Heart right ventricle (tissue), 16 donors: ENCODE measurements around the gene HDAC5. TPM values are rescaled to one million over a fixed set of nuclear protein-coding genes. Genes with fewer than 3 reads are reported as not detected.

Source experiments
- ATAC-seq, 8 donors: fragments of 200-7000 bp; cut with Tn5 transposase; one replicate each; pipeline ENCODE4 v1.9.1; 2020; ENCODE audit warnings: mild to moderate bottlenecking in 8 of 8, moderate library complexity in 8 of 8, moderate number of reproducible peaks in 1 of 8
- DNase-seq, 2 donors: peaks; one replicate each; pipeline ENCODE4 v3.0.0-alpha.2; 2020
- H3K27ac ChIP-seq, 10 donors: fragments of 200-600 bp; sonication (generic) in 2 of 10; one replicate each; pipeline versions ENCODE4 v1.5.0 to v1.8.0; 2020 to 2022; ENCODE audit warnings: mild to moderate bottlenecking in 3 of 10
- H3K27me3 ChIP-seq, 7 donors: fragments of 200-600 bp; one replicate each; pipeline ENCODE4 v1.8.0; 2021 to 2022; ENCODE audit warnings: mild to moderate bottlenecking in 2 of 7
- H3K36me3 ChIP-seq, 9 donors: fragments of 200-600 bp; sonication (generic) in 1 of 9; one replicate each; pipeline versions ENCODE4 v1.5.0 to v1.8.0; 2020 to 2022; ENCODE audit warnings: mild to moderate bottlenecking in 2 of 9
- H3K4me1 ChIP-seq, 9 donors: fragments of 200-600 bp; sonication (generic) in 1 of 9; one replicate each; pipeline versions ENCODE4 v1.5.0 to v1.8.0; 2020 to 2022; ENCODE audit warnings: mild to moderate bottlenecking in 4 of 9
- H3K4me3 ChIP-seq, 10 donors: fragments of 200-600 bp; sonication (generic) in 2 of 10; one replicate each; pipeline versions ENCODE4 v1.5.0 to v1.8.0; 2020 to 2022; ENCODE audit warnings: mild to moderate bottlenecking in 7 of 10, moderate library complexity in 2 of 10
- H3K9me3 ChIP-seq, 11 donors: fragments of 200-600 bp in 10 of 11; sonication (generic) in 2 of 11; one replicate each; pipeline versions ENCODE4 v1.5.0 to v1.8.0; 2013 to 2022; ENCODE audit warnings: mild to moderate bottlenecking in 2 of 11, control low read depth in 1 of 11, moderate library complexity in 1 of 11
- CTCF ChIP-seq, 9 donors: fragments of 200-600 bp; sonication (generic) in 2 of 9; IDR thresholded peaks; one replicate each; pipeline versions ENCODE4 v1.5.0 to v1.8.0; 2021 to 2022; ENCODE audit warnings: antibody characterized with exemption in 9 of 9, mild to moderate bottlenecking in 5 of 9, moderate library complexity in 1 of 9
- WGBS, 2 donors: extraction: QIAGEN DNeasy Blood & Tissue Kit; methylation state at CpG; one replicate each; pipeline ENCODE4 v1.1.7; 2013; ENCODE audit warnings: inconsistent platforms in 1 of 2; 5-methylcytosine and 5-hydroxymethylcytosine counted together
- intact Hi-C, 10 donors: fragments of 100-400 bp; cut with DNase I; formaldehyde crosslinking; loops; one replicate each; pipeline versions ENCODE4 v1.11.1 to v1.14.2; 2022
- long read RNA-seq, 3 donors: library from polyadenylated mRNA; unstranded; transcript quantifications; one replicate each; pipeline ENCODE4 v2.0.0, GENCODE V29; 2020 to 2021
- polyA plus RNA-seq, 2 donors: library from polyadenylated mRNA; stranded (reverse); fragments of 200-250 nt; gene quantifications; one replicate each; pipeline ENCODE4 v1.2.3, GENCODE V29; 2013
- total RNA-seq, 10 donors: library from RNA; stranded (reverse); fragmentation: NEBNext Ultra II Directional in 3 of 10; extraction: Animal tissue kit (Norgen Biotek cat#: 25700) in 3 of 10; gene quantifications; one replicate each; pipeline versions ENCODE4 v1.2.1 to v1.2.4, GENCODE V29; 2021 to 2023
- donor health status: Arrhythmogenic right ventricular cardiomyopathy.
- donor health status: ischemic (EF 13 %, LVEDD 7.1; RV severe dilation, severe dysfunction).
- donor health status: healthy with polysubstance abuse.
- donor health status: DM: no; HTN: yes; CAD: no.
- donor health status: DM: no; HTN: no; CAD: no.
- donor health status: ischemic (EF 25% LVEDD 6.9; RV normal size, moderate dysfunction).
- donor health status: ischemic (EF 25% LVEDD 5.7; RV mildly dilated, moderate dysfunction).
- donor health status: healthy.
- donor health status: DM: yes; HTN: yes; CAD: no.
- donor health status: Ischemic cardiomyopathy.
- donor health status: ischemic (EF 35%, LVEDD 5.7; RV mildly dilated, moderate dysfunction).
- donor health status: nonischemic (EF 11% LVEDD 7.7; RV severe dilation, severe dysfunction).
- donor health status: DM: yes; HTN: yes; CAD: no.
- donor health status: PGD.
- donor health status: ischemic (EF 29% LVEDD 5.4; RV normal size, mild dysfunction).
- donor health status: nonischemic (EF 23%, LVEDD 6.1; RV moderate dilation, normal function).

The HDAC5 gene
- 10 to 100 TPM; 55.2 to 85.4 (median 68.3) TPM for total RNA-seq
- polyA plus RNA-seq: 10 to 100 TPM; 56.3 to 63.7 TPM
- long read RNA-seq, donor 1, full-length matches to known transcripts: 17 of 296 reads
- long read RNA-seq, donor 1, partial matches to known transcripts: 215 of 296 reads
- long read RNA-seq, donor 1, other reads (novel, unspliced or antisense): 64 of 296 reads
- long read RNA-seq, donor 2, full-length matches to known transcripts: 25 of 309 reads
- long read RNA-seq, donor 2, partial matches to known transcripts: 240 of 309 reads
- long read RNA-seq, donor 2, other reads (novel, unspliced or antisense): 44 of 309 reads
- long read RNA-seq, donor 3, full-length matches to known transcripts: 14 of 170 reads
- long read RNA-seq, donor 3, partial matches to known transcripts: 113 of 170 reads
- long read RNA-seq, donor 3, other reads (novel, unspliced or antisense): 43 of 170 reads

GRCh38 chr17:44123356-44124117 lies at the start of gene HDAC5:
HDAC5 (minus strand) TSS chr17:44123641; CDS start chr17:44117515, 6,126 bp downstream.
- H3K27me3 ChIP-seq: no peaks in the 10 kb centered on the region
- H3K9me3 ChIP-seq: no peaks in the 10 kb centered on the region
- DNase-seq (peak; percentile 96), ATAC-seq (peak; percentile 97 to 99 (median 98))
- H3K4me1 ChIP-seq: peaks cover 3 to 54% (median 48%) of the 10 kb centered on the region in 9 donors
- peak within 1 kb of the TSS; percentile 59 to 98 (median 94) for H3K27ac ChIP-seq
- intact Hi-C loops: loop anchor here in 4 of 10 donors (1.0 to 5.0 kb wide), 6 partner anchors 17 to 56 kb away; partner anchors contain the start of genes G6PC3 (in 2 of the 4), HROB (in 1 of the 4) and LSM12 (in 1 of the 4)
- H3K4me3 ChIP-seq: peak within 1 kb of the TSS; percentile 67 to 100 (median 94)
- peaks cover 0 to 3% (median 0%) of the 10 kb centered on the region in 9 donors for H3K36me3 ChIP-seq
- 0% methylated on average over 54 to 66 of the region's 78 CpGs for WGBS, 2 donors
- peak; percentile 43 to 84 (median 66) for TF ChIP-seq CTCF (IDR thresholded peaks at IDR 0.05)

- no peaks in the 10 kb centered on the region for H3K9me3 ChIP-seq
- peak overlapping the region in 1 of 10 donors; percentile 89 for H3K27ac ChIP-seq
- DNase-seq: no peak
- no peak for TF ChIP-seq CTCF (IDR thresholded peaks at IDR 0.05)
- intact Hi-C loops: no loop called here
- ATAC-seq: no peak
- peaks cover 0 to 33% (median 13%) of the 10 kb centered on the region in 9 donors for H3K4me1 ChIP-seq
- H3K4me3 ChIP-seq: no peak overlapping the region
- no peaks in the 10 kb centered on the region for H3K27me3 ChIP-seq
- peaks cover 0 to 33% (median 0%) of the 10 kb centered on the region in 9 donors for H3K36me3 ChIP-seq
- 77 to 78% methylated on average over 17 of the region's 17 CpGs for WGBS, 2 donors
Measured at GRCh38 chr17:44171931-44172455, 48.6 kb upstream of the HDAC5 start.

- peak; percentile 62 to 91 (median 84) for ATAC-seq
- Histone ChIP-seq H3K4me1 (peaks cover 0 to 33% (median 13%) of the 10 kb centered on the region in 9 donors), H3K27ac (peak within 1 kb of the TSS; percentile 76 to 92 (median 87)), H3K9me3 (no peaks in the 10 kb centered on the region), H3K4me3 (peak within 1 kb of the TSS; percentile 9 to 60 (median 44)), H3K27me3 (no peaks in the 10 kb centered on the region), H3K36me3 (peaks cover 0 to 25% (median 0%) of the 10 kb centered on the region in 9 donors)
- WGBS, 2 donors: 12 to 23% methylated on average over 21 of the region's 21 CpGs
- intact Hi-C loops: no loop called here
- TF ChIP-seq CTCF (IDR thresholded peaks at IDR 0.05): peak in 3 of 9 donors; percentile 16 to 26 (median 21)
- peak; percentile 52 to 59 for DNase-seq
Measured at GRCh38 chr17:44170499-44171201, 47.2 kb upstream of the HDAC5 start, which contains the start of gene ASB16. ASB16 (plus strand) TSS chr17:44170704; CDS start chr17:44170790, 86 bp downstream.
